Measurements from ENCODE around the gene CITED1.

DNA sequence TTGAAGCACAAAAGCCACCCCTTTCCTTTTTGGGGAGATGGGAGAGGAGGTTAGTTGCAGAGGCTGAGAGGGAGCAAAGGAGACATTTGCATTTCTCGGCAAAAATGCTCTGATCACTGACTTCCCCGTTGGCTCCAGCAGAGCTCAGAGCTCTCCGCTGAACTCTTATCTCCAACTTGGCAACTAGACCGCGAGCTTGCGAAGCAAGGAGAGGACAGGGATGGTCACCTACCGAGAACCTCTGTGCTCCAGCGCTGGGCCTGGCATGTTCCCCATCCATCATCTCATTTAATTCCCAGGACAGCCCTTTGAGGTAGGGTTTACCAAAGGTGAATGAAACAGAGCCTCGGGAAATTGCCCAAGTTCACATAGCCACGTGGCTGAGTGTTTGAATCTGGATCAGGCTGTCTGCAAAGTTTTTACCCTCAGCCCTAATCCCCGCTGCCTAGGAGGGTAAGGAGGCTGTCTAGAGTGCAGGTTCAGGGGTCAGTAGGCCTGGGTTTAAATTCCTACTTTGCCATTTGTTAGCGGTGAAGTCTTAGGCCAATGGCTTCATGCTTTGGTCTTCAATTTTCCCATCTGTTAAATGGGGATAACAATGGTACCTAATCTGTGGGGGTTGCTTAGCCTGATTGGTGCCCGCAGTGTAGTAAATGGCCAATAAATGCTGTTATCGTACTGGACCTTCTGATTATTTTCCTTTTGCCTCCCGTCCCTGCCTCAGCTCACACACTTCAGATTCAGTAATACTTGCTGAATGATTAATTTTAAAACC lies 3.8 kb upstream of the CITED1 start:
- TF ChIP-seq SIN3A (IDR thresholded peaks at IDR 0.05; ENCODE audit: borderline replicate concordance, insufficient read depth, low read length), result no peak
- TF ChIP-seq, protein P1, sequence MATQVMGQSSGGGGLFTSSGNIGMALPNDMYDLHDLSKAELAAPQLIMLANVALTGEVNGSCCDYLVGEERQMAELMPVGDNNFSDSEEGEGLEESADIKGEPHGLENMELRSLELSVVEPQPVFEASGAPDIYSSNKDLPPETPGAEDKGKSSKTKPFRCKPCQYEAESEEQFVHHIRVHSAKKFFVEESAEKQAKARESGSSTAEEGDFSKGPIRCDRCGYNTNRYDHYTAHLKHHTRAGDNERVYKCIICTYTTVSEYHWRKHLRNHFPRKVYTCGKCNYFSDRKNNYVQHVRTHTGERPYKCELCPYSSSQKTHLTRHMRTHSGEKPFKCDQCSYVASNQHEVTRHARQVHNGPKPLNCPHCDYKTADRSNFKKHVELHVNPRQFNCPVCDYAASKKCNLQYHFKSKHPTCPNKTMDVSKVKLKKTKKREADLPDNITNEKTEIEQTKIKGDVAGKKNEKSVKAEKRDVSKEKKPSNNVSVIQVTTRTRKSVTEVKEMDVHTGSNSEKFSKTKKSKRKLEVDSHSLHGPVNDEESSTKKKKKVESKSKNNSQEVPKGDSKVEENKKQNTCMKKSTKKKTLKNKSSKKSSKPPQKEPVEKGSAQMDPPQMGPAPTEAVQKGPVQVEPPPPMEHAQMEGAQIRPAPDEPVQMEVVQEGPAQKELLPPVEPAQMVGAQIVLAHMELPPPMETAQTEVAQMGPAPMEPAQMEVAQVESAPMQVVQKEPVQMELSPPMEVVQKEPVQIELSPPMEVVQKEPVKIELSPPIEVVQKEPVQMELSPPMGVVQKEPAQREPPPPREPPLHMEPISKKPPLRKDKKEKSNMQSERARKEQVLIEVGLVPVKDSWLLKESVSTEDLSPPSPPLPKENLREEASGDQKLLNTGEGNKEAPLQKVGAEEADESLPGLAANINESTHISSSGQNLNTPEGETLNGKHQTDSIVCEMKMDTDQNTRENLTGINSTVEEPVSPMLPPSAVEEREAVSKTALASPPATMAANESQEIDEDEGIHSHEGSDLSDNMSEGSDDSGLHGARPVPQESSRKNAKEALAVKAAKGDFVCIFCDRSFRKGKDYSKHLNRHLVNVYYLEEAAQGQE (IDR thresholded peaks at IDR 0.05; ENCODE audit: insufficient read depth in 1 of 2, low read depth in 2 of 2, low read length in 2 of 2), result no peak

Measured in PFSK-1 (cell line).